ENCODE results near the gene WSCD1.

- no peak for TF ChIP-seq CTCF (IDR thresholded peaks at IDR 0.05)
- no peak for TF ChIP-seq EZH2 (IDR thresholded peaks at IDR 0.05; ENCODE audit: borderline replicate concordance, insufficient read depth, low read depth, low read length, poor library complexity, severe bottlenecking)
These were observed 91.0 kb downstream of the WSCD1 start for GRCh38 chr17:6160911-6161855.
